HFF-Myc (cell line): ENCODE measurements around the gene PROM2.

Experiments used
- DNase-seq: peaks from one replicate; pipeline ENCODE4 v3.0.0-alpha.2; 2011; ENCODE audit warnings: low read depth; ENCODE audit errors: extremely low read depth
- H3K4me3 ChIP-seq: replicated peaks from 2 replicates; pipeline ENCODE4 v1.5.1; 2011; ENCODE audit warnings: low read depth, mild to moderate bottlenecking, control low read depth, low read length
- CTCF ChIP-seq: IDR thresholded peaks from 2 replicates; pipeline ENCODE4 v1.5.1; 2012; ENCODE audit warnings: mild to moderate bottlenecking, low read depth, low read length, control low read depth; ENCODE audit errors: missing control alignments

The PROM2 gene

DNA sequence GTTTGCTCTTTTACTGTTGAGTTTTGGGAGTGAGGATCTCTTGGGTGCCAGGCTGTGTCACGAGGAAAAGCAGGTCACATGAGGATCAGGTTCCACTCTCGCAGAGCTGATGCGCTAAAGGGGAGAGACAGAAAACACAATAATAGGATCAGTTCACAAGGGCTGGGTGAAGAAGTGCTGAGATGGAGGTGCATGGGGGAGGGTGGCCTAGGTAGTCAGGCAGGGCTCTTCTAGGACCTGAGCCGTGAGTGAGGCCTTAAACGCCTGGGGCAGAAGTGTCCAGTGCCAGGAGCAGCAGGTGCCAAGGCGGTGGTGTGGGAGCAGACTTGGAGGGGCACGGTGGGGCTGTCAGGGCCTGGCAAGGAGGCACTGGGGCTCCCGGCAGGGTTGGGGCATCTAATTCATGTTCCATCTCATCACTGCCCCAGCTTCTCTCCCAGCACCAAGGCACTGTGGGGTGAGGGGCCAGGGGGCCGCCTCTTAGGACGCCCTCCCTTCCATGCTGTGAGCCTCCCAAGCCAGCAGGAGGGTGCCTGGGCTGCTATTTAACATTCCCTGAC is 32.2 kb downstream of the PROM2 start:
- TF ChIP-seq CTCF: no peak
- no peak for DNase-seq

GRCh38 chr2:95307036-95307435 is 32.8 kb downstream of the PROM2 start:
- no peak for TF ChIP-seq CTCF
- H3K4me3 ChIP-seq: no peak overlapping the region
- no peak for DNase-seq

More for the DNA sequence above, 32.2 kb downstream of the PROM2 start:
- no peak overlapping the region for H3K4me3 ChIP-seq

- no peak for TF ChIP-seq CTCF
- DNase-seq: no peak
- H3K4me3 ChIP-seq: no peak overlapping the region
Observed at GRCh38 chr2:95307878-95308277, 33.6 kb downstream of the PROM2 start.

- no peak overlapping the region for H3K4me3 ChIP-seq
- no peak for TF ChIP-seq CTCF
- DNase-seq: no peak
Observed at GRCh38 chr2:95308426-95308990, 34.3 kb downstream of the PROM2 start.

DNA sequence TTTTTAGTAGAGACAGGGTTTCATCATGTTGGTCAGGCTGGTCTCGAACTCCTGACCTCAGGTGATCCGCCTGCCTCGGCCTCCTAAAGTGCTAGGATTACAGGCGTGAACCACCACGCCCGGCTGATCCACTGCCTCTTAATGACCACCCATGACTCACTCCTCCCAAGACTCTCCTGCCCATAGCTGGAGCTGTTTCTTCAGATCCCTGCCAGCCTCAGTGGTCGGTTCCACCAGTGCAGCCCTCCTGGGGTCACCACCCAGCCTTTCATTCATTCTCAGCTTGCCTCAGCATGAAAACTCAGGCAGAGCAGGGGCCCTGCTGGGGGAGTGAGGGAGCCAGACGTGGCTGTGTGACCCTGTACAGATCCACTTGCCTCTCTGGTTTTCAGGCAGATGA is 35.4 kb downstream of the PROM2 start:
- no peak overlapping the region for H3K4me3 ChIP-seq
- no peak for TF ChIP-seq CTCF
- DNase-seq: no peak

- H3K4me3 ChIP-seq: no peak overlapping the region
- no peak for TF ChIP-seq CTCF
- DNase-seq: no peak
Observed at GRCh38 chr2:95310216-95310615, 36.0 kb downstream of the PROM2 start.

- TF ChIP-seq CTCF: no peak
- DNase-seq: no peak
- no peak overlapping the region for H3K4me3 ChIP-seq
Observed at GRCh38 chr2:95310651-95311050, 36.4 kb downstream of the PROM2 start.
